SK-N-MC (cell line): ENCODE data around the gene RORC.
"Not testable (repeated sequence)": the region's sequence is repeated elsewhere in the genome, so short reads cannot be mapped to it uniquely, and the experiment has no call there.

ENCODE experiments used
- EZH2 ChIP-seq: fragments of 200-600 bp; sonication (generic); IDR thresholded peaks from one replicate; pipeline ENCODE4 v1.6.1; 2017; ENCODE audit warnings: antibody characterized with exemption
- POLR2AphosphoS5 ChIP-seq: IDR thresholded peaks from 2 replicates; pipeline ENCODE4 v1.6.1; 2012; ENCODE audit warnings: mild to moderate bottlenecking, low read depth, low read length, borderline replicate concordance

DNA sequence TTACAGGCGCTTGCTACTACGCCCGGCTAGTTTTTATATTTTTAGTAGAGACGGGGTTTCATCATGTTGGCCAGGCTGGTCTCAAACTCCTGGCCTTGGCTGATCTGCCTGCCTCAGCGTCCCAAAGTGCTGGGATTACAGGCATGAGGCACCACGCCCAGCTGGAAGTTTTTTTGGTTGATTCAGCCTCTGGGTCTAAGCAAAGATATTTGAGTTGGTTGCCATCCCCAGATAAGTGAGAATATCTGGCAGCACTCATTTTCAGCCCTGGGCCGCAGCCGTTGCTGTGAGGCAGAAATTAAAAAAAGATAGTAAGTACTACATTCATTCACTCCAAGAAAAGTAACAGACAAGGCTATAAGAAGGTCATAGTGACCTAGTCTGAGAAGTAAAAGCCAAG lies 23.9 kb upstream of the RORC start:
- not testable (repeated sequence) for TF ChIP-seq EZH2, POLR2AphosphoS5
